ENCODE data around the gene CTXND2. TPM values are rescaled to one million over a fixed set of nuclear protein-coding genes. Genes with fewer than 3 reads are reported as not detected.
"Not testable (repeated sequence)": the region's sequence is repeated elsewhere in the genome, so short reads cannot be mapped to it uniquely, and the experiment has no call there.

Gene CTXND2
- not detected for total RNA-seq
- not detected for polyA plus RNA-seq
- long read RNA-seq, donor 1 = 0 reads
- long read RNA-seq, donor 2 = 0 reads

GRCh38 chr1:150887018-150887417, at the start of gene CTXND2:
TSS of gene CTXND2 (plus strand) at chr1:150887136. CDS start at chr1:150912315, 25,179 bp downstream.
- H3K27me3 ChIP-seq (ENCODE audit: insufficient read depth in 3 of 3, low read length in 2 of 3) = no peaks in the 10 kb centered on the region
- intact Hi-C loops (cut with DNase I) = no loop called here
- H3K4me3 ChIP-seq = no peak within 1 kb of the TSS
- no peaks in the 10 kb centered on the region for H3K4me1 ChIP-seq
- H3K36me3 ChIP-seq (ENCODE audit: insufficient read depth in 1 of 2, low read depth in 1 of 2) = no peaks in the 10 kb centered on the region
- TF ChIP-seq CTCF (IDR thresholded peaks at IDR 0.05) = no peak
- H3K9me3 ChIP-seq = no peaks in the 10 kb centered on the region
- H3K27ac ChIP-seq = no peak within 1 kb of the TSS
- ATAC-seq = no peak
- 39 to 45% (median 40%) methylated on average over 3 of the region's 3 CpGs for WGBS, 3 donors
- DNase-seq = no peak

GRCh38 chr1:150840850-150841249, 46.1 kb upstream of the CTXND2 start:
- WGBS, 3 donors = 91 to 97% (median 93%) methylated on average over 11 of the region's 11 CpGs
- H3K9me3 ChIP-seq; H3K4me3 ChIP-seq; ATAC-seq; DNase-seq; H3K27ac ChIP-seq; intact Hi-C loops (cut with DNase I); H3K4me1 ChIP-seq; H3K27me3 ChIP-seq (ENCODE audit: insufficient read depth in 3 of 3, low read length in 2 of 3): not testable (repeated sequence)
- H3K36me3 ChIP-seq (ENCODE audit: insufficient read depth in 1 of 2, low read depth in 1 of 2) = peaks cover 2 to 66% of the 10 kb centered on the region in 2 donors

GRCh38 chr1:150841626-150842025, 45.3 kb upstream of the CTXND2 start:
- Histone ChIP-seq H3K9me3 (no peaks in the 10 kb centered on the region), H3K27ac (no peak overlapping the region), H3K27me3 (ENCODE audit: insufficient read depth in 3 of 3, low read length in 2 of 3) (no peaks in the 10 kb centered on the region), H3K36me3 (ENCODE audit: insufficient read depth in 1 of 2, low read depth in 1 of 2) (peaks cover 2 to 63% of the 10 kb centered on the region in 2 donors), H3K4me3 (no peak overlapping the region), H3K4me1 (peaks cover 6% of the 10 kb centered on the region)
- ATAC-seq (no peak), DNase-seq (no peak)
- 95 to 99% (median 97%) methylated on average over 3 of the region's 3 CpGs for WGBS, 3 donors
- no peak for TF ChIP-seq CTCF (IDR thresholded peaks at IDR 0.05)
- intact Hi-C loops (cut with DNase I) = no loop called here

GRCh38 chr1:150842343-150842742, 44.6 kb upstream of the CTXND2 start:
- Histone ChIP-seq H3K4me1 (peaks cover 7% of the 10 kb centered on the region), H3K4me3 (no peak overlapping the region), H3K36me3 (ENCODE audit: insufficient read depth in 1 of 2, low read depth in 1 of 2) (peaks cover 2 to 56% of the 10 kb centered on the region in 2 donors), H3K27me3 (ENCODE audit: insufficient read depth in 3 of 3, low read length in 2 of 3) (no peaks in the 10 kb centered on the region), H3K9me3 (no peaks in the 10 kb centered on the region), H3K27ac (no peak overlapping the region)
- ATAC-seq (no peak), DNase-seq (no peak)
- intact Hi-C loops (cut with DNase I) = no loop called here
- TF ChIP-seq CTCF (IDR thresholded peaks at IDR 0.05) = no peak
- WGBS, 3 donors = 12 to 30% (median 29%) methylated on average over 2 of the region's 2 CpGs

GRCh38 chr1:150842964-150843363, 44.0 kb upstream of the CTXND2 start:
- Histone ChIP-seq H3K27me3 (ENCODE audit: insufficient read depth in 3 of 3, low read length in 2 of 3) (no peaks in the 10 kb centered on the region), H3K27ac (no peak overlapping the region), H3K36me3 (ENCODE audit: insufficient read depth in 1 of 2, low read depth in 1 of 2) (peaks cover 2 to 51% of the 10 kb centered on the region in 2 donors), H3K9me3 (no peaks in the 10 kb centered on the region), H3K4me3 (no peak overlapping the region), H3K4me1 (peaks cover 13% of the 10 kb centered on the region)
- no peak for TF ChIP-seq CTCF (IDR thresholded peaks at IDR 0.05)
- WGBS, 3 donors = 76 to 83% (median 77%) methylated on average over 2 of the region's 2 CpGs
- intact Hi-C loops (cut with DNase I) = no loop called here
- DNase-seq = no peak
- ATAC-seq = no peak

Measured in psoas muscle (tissue), 8 donors.